ENCODE measurements around the gene HS1BP3. TPM values are rescaled to one million over a fixed set of nuclear protein-coding genes. Genes with fewer than 3 reads are reported as not detected.

HS1BP3 gene
- total and polyA plus RNA-seq, 2 of the 13 experiments (the other 11 are each of a cell fraction or from before 2014, with no cell fraction given): 15.2 to 22.0 TPM

- TF ChIP-seq RBFOX2 (IDR thresholded peaks at IDR 0.05; ENCODE audit: low read depth, low read length) (0 out of 2 replicates have a peak, but pooled peaks have one; percentile 24), ESRRA (CRISPR knock-in tag; IDR thresholded peaks at IDR 0.05; ENCODE audit: low read depth) (no peak), AGO2 (optimal IDR thresholded peaks at IDR 0.05; ENCODE audit: low read depth, low read length) (peak; percentile 29)
- Histone ChIP-seq H3K27ac (ENCODE audit: extremely low read length, insufficient read depth, low read length) (no peak overlapping the region), H3K9ac (ENCODE audit: insufficient read depth, low read depth, low read length) (no peak overlapping the region), H3K4me3 (replicated peaks in 1 of 3; ENCODE audit: insufficient read depth in 1 of 3, low read depth in 2 of 3, low read length in 3 of 3) (no peak overlapping the region), H3K4me2 (ENCODE audit: low read depth, low read length) (no peak overlapping the region), H3K79me2 (ENCODE audit: insufficient read depth, low read length) (peaks cover 9% of the 10 kb centered on the region), H3K27me3 (ENCODE audit: control insufficient read depth in 1 of 2, insufficient read depth in 2 of 2, low read length in 2 of 2) (no peaks in the 10 kb centered on the region; a peak in 1 of 5 replicates), H4K20me1 (ENCODE audit: insufficient read depth, low read length) (no peaks in the 10 kb centered on the region), H2AFZ (ENCODE audit: low read length) (no peak overlapping the region), H3K36me3 (replicated peaks in 1 of 2; ENCODE audit: control insufficient read depth in 1 of 2, insufficient read depth in 2 of 2, low read length in 2 of 2) (peaks cover 6 to 10% of the 10 kb centered on the region in 2 experiments; a peak in 3 of 5 replicates), H3K9me3 (ENCODE audit: low read length) (no peaks in the 10 kb centered on the region), H3K4me1 (ENCODE audit: insufficient read depth, low read length) (peaks cover 39% of the 10 kb centered on the region)
- BruUV-seq (replicated peaks): no TSS peak
- FAIRE-seq: no peak
- POLR2A ChIA-PET: no interaction called here
- no peak for ATAC-seq
- in situ Hi-C loops (cut with HindIII; ENCODE audit: extremely low pct_ligation_motif_present, low pct_unique_long_range_greater_than_20kb) (no loop called here), intact Hi-C loops (cut with micrococcal nuclease; ENCODE audit: unreplicated experiment) (no loop called here)
- DNase-seq (ENCODE audit: low spot score): no peak
- CTCF ChIA-PET (ENCODE audit: low intra/inter-chr PET ratio, low total read pairs): no interaction called here
- 97% methylated on average over 19 of the region's 20 CpGs for WGBS (ENCODE audit: low lambda C conversion rate)
Observed at GRCh38 chr2:20646446-20646845, 4.5 kb downstream of the HS1BP3 start.

GRCh38 chr2:20645761-20646160 is 5.1 kb downstream of the HS1BP3 start:
- intact Hi-C loops (cut with micrococcal nuclease; ENCODE audit: unreplicated experiment): no loop called here
- no peak overlapping the region for H3K27ac ChIP-seq (ENCODE audit: extremely low read length, insufficient read depth, low read length)
- no peak overlapping the region for H3K4me2 ChIP-seq (ENCODE audit: low read depth, low read length)
- FAIRE-seq (no peak), DNase-seq (ENCODE audit: low spot score) (no peak), ATAC-seq (no peak)
- no peaks in the 10 kb centered on the region for H3K9me3 ChIP-seq (ENCODE audit: low read length)
- 88% methylated on average over 10 of the region's 10 CpGs for WGBS (ENCODE audit: low lambda C conversion rate)
- ChIA-PET POLR2A (no interaction called here), CTCF (ENCODE audit: low intra/inter-chr PET ratio, low total read pairs) (no interaction called here)
- H3K36me3 ChIP-seq (replicated peaks in 1 of 2; ENCODE audit: control insufficient read depth in 1 of 2, insufficient read depth in 2 of 2, low read length in 2 of 2): peaks cover 6 to 13% of the 10 kb centered on the region in 2 experiments; a peak in 3 of 5 replicates
- TF ChIP-seq FOXA3 (CRISPR knock-in tag; IDR thresholded peaks at IDR 0.05) (no peak), ZFP90 (CRISPR knock-in tag; IDR thresholded peaks at IDR 0.05; ENCODE audit: borderline replicate concordance) (no peak), IRF9 (CRISPR knock-in tag; IDR thresholded peaks at IDR 0.05; ENCODE audit: borderline replicate concordance) (no peak), HNRNPL (IDR thresholded peaks at IDR 0.05; ENCODE audit: low read depth, low read length) (no peak), HMGXB3 (CRISPR knock-in tag; IDR thresholded peaks at IDR 0.05; ENCODE audit: borderline replicate concordance) (no peak), ZFP37 (CRISPR knock-in tag; IDR thresholded peaks at IDR 0.05; ENCODE audit: borderline replicate concordance) (no peak), GATAD1 (CRISPR knock-in tag; IDR thresholded peaks at IDR 0.05) (no peak)
- H4K20me1 ChIP-seq (ENCODE audit: insufficient read depth, low read length): no peaks in the 10 kb centered on the region
- no peak overlapping the region for H2AFZ ChIP-seq (ENCODE audit: low read length)
- in situ Hi-C loops (cut with HindIII; ENCODE audit: extremely low pct_ligation_motif_present, low pct_unique_long_range_greater_than_20kb): no loop called here
- peaks cover 9% of the 10 kb centered on the region for H3K79me2 ChIP-seq (ENCODE audit: insufficient read depth, low read length)
- peaks cover 38% of the 10 kb centered on the region for H3K4me1 ChIP-seq (ENCODE audit: insufficient read depth, low read length)
- no TSS peak for BruUV-seq (replicated peaks)
- H3K9ac ChIP-seq (ENCODE audit: insufficient read depth, low read depth, low read length): no peak overlapping the region
- H3K27me3 ChIP-seq (ENCODE audit: control insufficient read depth in 1 of 2, insufficient read depth in 2 of 2, low read length in 2 of 2): no peaks in the 10 kb centered on the region; a peak in 1 of 5 replicates
- H3K4me3 ChIP-seq (replicated peaks in 1 of 3; ENCODE audit: insufficient read depth in 1 of 3, low read depth in 2 of 3, low read length in 3 of 3): no peak overlapping the region

All from HepG2 (cell line).